GM21786 (cell line): ENCODE results near the gene TBRG1.
A peak's percentile ranks its signal among the peaks of the same experiment; 100 is the strongest.

ENCODE experiments used
- ATAC-seq: cut with Tn5 transposase; IDR thresholded peaks from one replicate; pipeline ENCODE4 v1.9.1; 2021; ENCODE audit not compliant: unreplicated experiment

TBRG1 gene

GRCh38 chr11:124657904-124658303 lies 35.2 kb downstream of the TBRG1 start:
- ATAC-seq: no peak

- no peak for ATAC-seq
Observed at GRCh38 chr11:124658501-124658900, 35.8 kb downstream of the TBRG1 start.

GRCh38 chr11:124658986-124659385 lies 36.3 kb downstream of the TBRG1 start:
- ATAC-seq: no peak

GRCh38 chr11:124661553-124661952 lies 38.9 kb downstream of the TBRG1 start:
- ATAC-seq: no peak

GRCh38 chr11:124662106-124662505 lies 39.4 kb downstream of the TBRG1 start:
- ATAC-seq: no peak

GRCh38 chr11:124663861-124664260 lies 41.2 kb downstream of the TBRG1 start:
- no peak for ATAC-seq

GRCh38 chr11:124667601-124668000 lies 44.9 kb downstream of the TBRG1 start:
- no peak for ATAC-seq

- ATAC-seq: no peak
Observed at GRCh38 chr11:124669193-124669592, 46.5 kb downstream of the TBRG1 start.

- no peak for ATAC-seq
Observed at GRCh38 chr11:124670732-124671131, 48.1 kb downstream of the TBRG1 start.

GRCh38 chr11:124672536-124673215 lies 50.0 kb downstream of the TBRG1 start:
- no peak for ATAC-seq

- ATAC-seq: peak; percentile 84
Observed at GRCh38 chr11:124673333-124674167, 50.9 kb downstream of the TBRG1 start, which contains the start of the genes SIAE and SPA17. SIAE (minus strand) TSS chr11:124673739; CDS start chr11:124673708, 31 bp downstream. SPA17 (plus strand) TSS chr11:124673904; CDS start chr11:124675265, 1,361 bp downstream.

GRCh38 chr11:124674168-124674517 lies 51.5 kb downstream of the TBRG1 start:
- ATAC-seq: no peak

- no peak for ATAC-seq
Observed at GRCh38 chr11:124674571-124674970, 51.9 kb downstream of the TBRG1 start.

GRCh38 chr11:124676386-124676785 lies 53.7 kb downstream of the TBRG1 start:
- no peak for ATAC-seq

- no peak for ATAC-seq
Observed at GRCh38 chr11:124678416-124678815, 55.8 kb downstream of the TBRG1 start.

- no peak for ATAC-seq
Observed at GRCh38 chr11:124681421-124681820, 58.8 kb downstream of the TBRG1 start.

GRCh38 chr11:124682443-124682842 lies 59.8 kb downstream of the TBRG1 start:
- no peak for ATAC-seq
